Measurements from ENCODE around the gene ZSCAN5C.
"Not testable (repeated sequence)": the region's sequence is repeated elsewhere in the genome, so short reads cannot be mapped to it uniquely, and the experiment has no call there.

The ZSCAN5C gene

DNA sequence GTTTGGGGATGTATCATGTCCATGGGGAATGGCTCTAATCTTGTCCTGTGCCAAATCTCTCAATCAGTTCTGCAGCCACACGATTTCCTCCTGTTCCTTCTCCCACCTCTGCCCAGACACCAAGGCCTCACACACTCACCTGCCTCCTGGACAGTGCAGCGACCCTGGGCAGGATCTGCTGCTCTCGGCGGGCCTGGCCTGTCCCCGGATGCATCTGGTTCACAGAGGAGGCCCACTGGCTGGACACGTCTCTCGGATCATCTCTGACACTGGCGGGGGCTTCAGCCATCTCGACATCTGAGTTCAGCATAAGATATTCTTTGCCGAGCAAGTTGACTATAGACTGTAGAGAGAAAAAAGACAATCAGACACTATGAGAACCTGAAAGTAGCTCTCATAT lies 10.4 kb upstream of the ZSCAN5C start:
- no peak for DNase-seq (ENCODE audit: low read depth in 2 of 2)

DNA sequence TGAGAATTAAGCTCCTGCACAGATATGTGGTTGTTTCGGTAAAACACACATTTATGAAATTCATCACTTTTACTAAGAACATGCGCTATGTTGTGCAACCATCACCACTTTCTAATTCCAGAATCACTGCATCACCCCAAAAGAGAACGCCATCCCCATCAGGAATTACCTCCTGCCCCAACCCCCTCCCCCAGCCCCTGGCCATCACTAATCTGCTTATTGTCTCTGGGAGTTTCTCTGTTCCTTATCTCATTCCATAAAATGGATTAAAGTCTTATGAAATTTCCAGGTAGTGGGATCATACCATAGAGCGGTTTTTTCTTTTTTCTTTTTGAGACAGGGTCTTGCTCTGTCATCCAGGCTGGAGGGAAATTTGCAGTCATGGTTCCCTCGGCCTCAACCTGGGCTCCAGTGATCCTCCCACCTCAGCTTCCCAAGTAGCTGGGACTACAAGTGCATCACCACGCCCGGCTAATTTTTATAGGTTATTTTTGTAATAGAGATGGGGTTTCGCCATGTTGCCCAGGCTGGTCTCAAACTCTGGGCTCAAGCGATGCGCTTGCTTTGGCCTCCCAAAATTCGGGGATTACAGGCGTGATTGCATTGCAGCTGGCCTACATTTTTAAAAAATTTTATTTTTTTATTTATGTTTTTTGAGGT lies 8.0 kb upstream of the ZSCAN5C start:
- DNase-seq (ENCODE audit: low read depth in 2 of 2) = no peak

DNA sequence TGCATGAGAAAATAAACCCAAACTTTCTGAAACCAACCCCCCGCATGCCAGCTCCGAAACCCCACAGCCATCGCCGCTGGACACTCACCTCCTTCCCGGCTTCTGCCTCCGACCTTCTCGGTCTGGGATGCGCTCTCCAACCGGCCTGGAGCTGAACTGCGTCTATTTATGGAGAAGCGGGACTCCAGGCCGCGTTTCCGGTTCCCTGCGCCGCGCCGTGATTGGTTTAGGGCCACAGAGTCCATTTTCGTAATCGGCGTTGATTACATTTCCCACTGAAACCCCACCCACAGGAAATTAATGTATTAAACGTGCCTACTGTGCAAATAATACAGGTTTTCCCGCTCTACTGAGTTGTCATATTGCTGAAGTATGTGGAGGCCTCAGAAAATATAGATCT lies 4.4 kb upstream of the ZSCAN5C start, which contains the start of gene ZSCAN5B:
TSS of gene ZSCAN5B (minus strand) at position 138 of the 400 bp plus-strand sequence. CDS start 4,731 bp downstream, outside the sequence.
- DNase-seq (ENCODE audit: low read depth in 2 of 2) = not testable (repeated sequence)

DNA sequence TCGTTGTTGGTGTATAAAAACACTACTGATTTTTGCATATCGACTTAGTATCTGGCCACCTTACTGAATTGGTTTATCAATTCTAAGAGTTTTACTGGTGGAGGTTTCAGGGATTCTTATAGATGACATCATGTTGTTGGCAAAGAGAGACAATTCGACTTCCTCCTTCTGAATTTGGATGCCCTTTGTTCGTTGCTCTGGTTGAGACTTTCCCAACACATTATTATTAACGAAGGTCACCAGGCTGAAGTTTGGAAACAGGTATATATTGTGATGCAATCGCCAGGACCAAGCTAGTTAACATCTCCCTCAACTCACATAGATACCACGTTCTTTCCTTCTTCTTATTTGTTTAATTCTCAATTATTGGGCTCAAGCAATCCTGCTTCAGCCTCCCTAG lies 2.4 kb upstream of the ZSCAN5C start:
- no peak for DNase-seq (ENCODE audit: low read depth in 2 of 2)

DNA sequence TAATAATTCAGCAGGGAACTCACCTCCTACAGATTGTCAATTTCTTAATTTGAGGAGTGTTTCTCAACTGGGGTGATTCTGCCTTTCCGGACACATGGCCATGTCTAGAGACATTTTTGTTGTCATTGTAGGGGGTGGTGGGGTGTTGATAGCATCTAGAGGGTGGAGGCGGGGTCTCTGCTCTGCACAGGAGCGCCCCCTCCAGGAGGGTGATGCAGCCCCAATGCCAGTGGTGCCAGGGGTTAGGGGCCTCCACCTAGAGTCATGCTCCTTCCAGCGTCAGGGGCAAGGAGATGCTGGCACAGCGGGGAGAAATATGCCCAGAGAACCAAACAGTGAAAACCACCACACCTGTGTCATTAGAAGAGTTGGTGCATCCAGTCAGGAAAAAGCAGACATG lies 5.5 kb downstream of the ZSCAN5C start:
- DNase-seq (ENCODE audit: low read depth in 2 of 2) = not testable (repeated sequence)

DNA sequence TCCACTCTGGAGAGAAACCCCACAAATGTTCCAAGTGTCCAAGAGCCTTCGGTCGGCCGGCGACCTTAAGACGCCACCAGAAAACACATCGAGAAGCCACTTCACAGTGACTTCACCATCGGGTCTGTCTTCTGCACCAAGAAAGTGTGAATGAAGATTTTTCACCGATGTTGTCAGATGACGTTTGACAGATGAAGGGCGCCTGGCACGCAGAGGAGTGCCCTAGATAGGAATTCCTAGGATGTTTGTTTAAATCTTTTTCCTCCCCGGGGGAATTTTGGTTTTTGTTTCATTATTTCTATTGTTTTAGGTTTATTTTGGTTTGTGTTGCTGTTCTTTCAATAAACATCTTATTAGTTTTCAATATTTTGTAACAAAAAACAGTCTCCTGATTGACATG lies 7.0 kb downstream of the ZSCAN5C start:
- DNase-seq (ENCODE audit: low read depth in 2 of 2) = no peak

DNA sequence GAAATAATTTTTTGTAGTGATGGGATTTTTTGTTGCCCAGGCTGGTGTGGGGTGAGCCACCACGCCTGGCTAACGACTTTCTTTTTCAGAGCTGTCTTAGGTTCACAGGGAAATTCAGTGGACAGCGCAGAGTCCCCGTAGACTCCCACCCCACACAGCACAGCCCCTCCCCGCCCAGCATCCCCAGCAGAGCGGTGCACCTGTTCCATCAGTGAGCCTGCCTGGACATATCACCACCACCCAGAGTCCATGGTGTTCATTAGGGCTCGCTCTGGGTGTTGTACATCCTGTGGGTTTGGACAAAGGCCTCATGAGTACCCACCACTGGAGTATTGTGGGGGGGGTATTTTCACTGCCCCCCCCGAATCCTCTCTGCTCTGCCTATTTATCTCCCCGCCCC lies 8.0 kb downstream of the ZSCAN5C start:
- not testable (repeated sequence) for DNase-seq (ENCODE audit: low read depth in 2 of 2)

DNA sequence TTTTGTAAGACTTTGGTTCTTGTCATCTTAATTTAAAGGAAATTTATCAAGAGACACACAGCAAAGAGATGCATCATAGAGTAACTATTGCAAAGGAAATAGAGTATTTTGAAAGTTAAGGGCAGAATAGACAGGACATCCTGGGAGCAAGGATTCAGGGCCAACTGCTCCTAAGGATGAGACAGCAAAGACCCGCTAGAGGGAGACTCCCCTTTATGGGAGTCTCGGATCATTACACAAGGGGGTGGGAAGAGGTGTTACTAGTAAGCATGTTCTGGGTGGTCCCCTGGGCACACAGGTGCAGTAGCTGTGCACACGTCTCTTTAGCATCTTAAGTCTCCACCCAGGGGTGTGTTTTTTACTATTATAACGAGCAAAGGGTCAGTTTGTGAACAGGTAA lies 9.6 kb downstream of the ZSCAN5C start:
- DNase-seq (ENCODE audit: low read depth in 2 of 2) = no peak

DNA sequence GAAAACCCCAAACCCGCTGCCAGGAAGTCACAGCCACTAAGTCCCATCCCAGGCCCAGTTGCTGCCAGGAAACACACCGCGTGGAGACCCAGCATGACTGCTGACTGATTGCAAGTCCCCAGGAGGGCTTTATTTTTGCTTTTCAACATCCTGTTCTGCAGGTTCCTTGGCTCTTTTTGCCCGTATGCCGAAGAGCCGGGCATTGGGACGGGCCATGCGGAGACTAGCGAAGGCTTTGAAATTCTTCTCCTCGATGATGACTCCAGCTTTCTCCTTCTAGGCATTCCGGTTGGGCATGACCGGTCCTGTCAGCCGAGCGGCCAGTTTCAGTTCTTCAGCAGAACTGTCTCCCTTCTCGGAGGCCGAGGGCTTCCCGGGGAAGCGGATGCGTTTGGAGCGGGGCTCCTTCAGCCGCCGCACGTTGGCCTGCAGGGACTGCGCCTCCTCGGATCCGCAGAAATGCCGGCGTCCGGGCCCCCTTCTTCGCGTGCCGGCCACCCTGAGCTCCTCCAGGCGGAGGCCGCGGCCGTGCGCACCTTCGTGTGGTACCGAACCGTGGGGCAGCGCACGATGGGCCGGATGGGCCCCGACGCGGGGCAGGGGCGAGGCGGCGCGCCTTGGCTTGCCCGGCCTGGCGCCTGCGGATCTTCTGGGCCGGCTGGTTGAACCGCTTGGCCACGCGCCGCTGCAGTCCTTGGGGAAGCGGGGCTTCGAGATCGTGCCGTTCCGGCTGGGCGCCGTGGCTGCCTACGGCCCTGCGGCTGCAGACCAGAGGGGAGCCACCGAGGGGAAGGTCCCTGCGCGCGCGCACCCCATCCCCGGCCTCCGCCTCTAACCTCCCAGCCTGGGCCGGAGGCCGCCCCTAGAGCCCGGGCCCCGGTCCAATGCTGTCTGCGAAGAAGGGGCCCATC lies 15.2 kb downstream of the ZSCAN5C start:
- DNase-seq (ENCODE audit: low read depth in 2 of 2) = no peak

DNA sequence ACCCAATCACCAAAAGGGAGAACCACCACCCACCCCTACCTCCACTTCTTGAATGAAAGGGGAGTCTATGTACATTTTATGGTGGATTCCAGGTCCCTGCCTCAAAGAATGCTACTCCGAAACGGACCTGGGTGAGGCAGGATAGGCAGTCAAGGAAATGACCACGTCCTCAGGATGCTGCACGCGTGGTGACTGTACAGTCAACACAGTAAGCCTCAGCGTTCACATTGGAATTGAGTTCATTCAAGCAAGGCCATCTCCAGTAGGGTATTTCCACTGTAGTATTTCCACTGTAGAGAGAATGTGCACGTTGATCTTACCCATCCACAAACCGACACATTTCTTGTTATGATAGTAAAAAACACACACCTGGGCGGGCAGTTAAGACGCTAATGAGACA lies 16.9 kb downstream of the ZSCAN5C start:
- DNase-seq (ENCODE audit: low read depth in 2 of 2) = no peak

DNA sequence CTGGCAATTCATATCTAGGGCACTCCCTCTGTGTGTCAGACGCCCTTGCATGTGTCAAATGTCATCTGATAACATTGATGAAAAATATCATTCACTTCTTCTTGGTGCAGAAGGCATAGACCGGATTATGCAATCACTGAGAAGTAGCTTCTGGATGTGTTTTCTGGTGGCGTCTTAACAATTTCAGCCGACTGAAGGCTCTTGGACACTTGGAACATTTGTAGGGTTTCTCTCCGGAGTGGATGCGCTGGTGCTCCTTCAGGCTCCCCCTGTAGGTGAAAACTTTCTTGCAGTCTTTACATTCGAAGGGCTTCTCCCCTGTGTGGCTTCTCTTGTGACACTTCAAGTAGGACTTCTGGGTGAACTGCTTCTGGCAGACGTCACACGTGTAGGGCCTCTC lies 19.4 kb downstream of the ZSCAN5C start:
- DNase-seq (ENCODE audit: low read depth in 2 of 2) = not testable (repeated sequence)

DNA sequence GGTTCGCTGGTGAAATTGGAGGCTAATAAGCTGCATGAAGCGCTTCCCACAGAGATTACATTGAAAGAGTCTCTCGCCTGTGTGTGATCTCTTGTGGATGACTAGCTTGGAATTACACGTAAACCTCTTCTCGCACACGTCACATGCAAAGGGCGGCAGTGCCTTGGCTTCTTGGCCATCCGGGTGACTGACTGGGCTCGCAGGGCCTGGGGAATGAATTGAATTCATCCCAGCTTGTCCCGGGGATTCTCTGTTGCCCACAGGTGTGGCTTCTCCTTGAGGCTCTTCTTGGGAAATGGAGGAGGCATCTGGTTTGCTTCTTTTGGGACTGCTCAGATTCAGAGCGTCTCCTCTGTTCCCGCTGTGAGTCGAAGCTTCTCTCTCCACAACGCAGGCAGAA lies 19.8 kb downstream of the ZSCAN5C start:
- DNase-seq (ENCODE audit: low read depth in 2 of 2) = no peak

DNA sequence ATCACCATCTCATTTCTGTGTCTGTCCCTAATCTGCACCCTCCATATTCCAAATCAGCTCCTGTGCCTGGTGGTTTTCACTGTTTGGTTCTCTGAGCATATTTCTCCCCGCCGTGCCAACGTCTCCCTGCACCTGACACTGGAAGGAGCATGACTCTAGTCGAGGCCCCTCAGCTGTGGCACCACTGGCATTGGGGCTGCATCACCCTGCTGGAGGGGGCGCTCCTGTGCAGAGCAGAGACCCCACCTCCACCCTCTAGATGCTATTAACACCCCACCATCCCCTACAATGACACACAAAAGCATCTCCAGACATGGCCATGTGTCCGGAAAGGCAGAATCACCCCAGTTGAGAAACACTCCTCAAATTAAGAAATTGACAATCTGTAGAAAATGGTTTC lies 20.8 kb downstream of the ZSCAN5C start:
- DNase-seq (ENCODE audit: low read depth in 2 of 2) = no peak

DNA sequence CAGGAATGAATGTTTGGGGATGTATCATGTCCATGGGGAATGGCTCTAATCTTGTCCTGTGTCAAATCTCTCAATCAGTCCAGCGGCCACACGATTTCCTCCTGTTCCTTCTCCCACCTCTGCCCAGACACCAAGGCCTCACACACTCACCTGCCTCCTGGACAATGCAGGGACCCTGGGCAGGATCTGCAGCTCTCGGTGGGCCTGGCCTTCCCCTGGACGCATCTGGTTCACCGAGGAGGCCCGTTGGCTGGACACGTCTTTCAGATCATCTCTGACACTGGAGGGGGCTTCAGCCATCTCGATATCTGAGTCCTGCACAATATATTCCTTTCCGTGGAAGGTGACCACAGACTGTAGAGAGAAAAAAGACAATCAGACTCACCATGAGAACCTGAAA lies 21.4 kb downstream of the ZSCAN5C start:
- no peak for DNase-seq (ENCODE audit: low read depth in 2 of 2)

DNA sequence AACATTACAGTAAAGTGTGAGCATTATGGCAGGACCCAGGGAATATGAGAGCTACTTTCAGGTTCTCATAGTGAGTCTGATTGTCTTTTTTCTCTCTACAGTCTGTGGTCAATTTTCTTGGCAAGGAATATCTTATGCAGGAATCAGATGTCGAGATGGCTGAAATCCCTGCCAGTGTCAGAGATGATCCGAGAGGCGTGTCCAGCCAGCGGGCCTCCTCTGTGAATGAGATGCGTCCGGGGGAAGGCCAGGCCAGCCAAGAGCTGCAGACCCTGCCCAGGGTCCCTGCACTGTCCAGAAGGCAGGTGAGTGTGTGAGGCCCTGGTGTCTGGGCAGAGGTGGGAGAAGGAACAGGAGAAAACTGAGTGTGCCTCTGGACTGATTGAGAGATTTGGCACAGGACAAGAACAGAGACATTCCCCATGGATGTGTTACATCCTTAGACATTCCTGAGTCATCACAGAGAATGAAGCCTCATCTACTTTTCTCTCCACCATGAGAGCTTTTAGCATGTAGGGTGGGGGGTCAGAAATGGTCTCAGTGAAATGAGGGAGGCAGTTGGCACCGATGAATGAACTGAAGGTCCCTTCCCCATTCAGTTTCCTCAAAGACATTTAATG lies 43.2 kb downstream of the ZSCAN5C start:
- no peak for DNase-seq (ENCODE audit: low read depth in 2 of 2)

DNA sequence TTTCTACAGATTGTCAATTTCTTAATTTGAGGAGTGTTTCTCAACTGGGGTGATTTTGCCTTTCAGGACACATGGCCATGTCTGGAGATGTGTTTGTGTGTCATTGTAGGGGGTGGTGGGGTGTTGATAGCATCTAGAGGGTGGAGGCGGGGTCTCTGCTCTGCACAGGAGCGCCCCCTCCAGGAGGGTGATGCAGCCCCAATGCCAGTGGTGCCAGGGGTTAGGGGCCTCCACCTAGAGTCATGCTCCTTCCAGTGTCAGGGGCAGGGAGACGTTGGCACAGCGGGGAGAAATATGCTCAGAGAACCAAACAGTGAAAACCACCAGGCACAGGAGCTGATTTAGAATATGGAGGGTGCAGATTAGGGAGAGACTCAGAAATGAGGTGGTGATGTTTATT lies 43.7 kb downstream of the ZSCAN5C start:
- DNase-seq (ENCODE audit: low read depth in 2 of 2) = not testable (repeated sequence)

DNA sequence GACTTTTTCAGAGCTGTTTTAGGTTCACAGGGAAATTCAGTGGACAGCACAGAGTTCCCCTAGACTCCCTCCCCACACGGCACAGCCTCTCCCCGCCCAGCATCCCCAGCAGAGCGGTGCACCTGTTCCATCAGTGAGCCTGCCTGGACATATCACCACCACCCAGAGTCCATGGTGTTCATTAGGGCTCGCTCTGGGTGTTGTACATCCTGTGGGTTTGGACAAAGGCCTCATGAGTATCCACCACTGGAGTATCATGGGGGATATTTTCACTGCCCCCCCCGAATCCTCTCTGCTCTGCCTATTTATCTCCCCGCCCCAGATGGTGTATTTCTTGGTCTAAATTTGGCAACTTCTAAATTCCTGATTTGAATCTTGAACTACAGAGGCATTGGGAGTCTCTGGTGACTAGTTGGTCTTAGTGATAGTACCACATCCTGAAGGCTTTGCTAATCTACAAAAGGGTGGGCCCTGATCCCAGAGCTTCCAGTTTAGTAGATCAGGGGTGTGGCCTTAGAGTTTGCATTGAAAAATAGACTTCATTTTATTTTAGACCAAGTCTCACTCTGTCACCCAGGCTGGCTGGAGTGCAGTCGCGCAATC lies 46.8 kb downstream of the ZSCAN5C start:
- not testable (repeated sequence) for DNase-seq (ENCODE audit: low read depth in 2 of 2)

DNA sequence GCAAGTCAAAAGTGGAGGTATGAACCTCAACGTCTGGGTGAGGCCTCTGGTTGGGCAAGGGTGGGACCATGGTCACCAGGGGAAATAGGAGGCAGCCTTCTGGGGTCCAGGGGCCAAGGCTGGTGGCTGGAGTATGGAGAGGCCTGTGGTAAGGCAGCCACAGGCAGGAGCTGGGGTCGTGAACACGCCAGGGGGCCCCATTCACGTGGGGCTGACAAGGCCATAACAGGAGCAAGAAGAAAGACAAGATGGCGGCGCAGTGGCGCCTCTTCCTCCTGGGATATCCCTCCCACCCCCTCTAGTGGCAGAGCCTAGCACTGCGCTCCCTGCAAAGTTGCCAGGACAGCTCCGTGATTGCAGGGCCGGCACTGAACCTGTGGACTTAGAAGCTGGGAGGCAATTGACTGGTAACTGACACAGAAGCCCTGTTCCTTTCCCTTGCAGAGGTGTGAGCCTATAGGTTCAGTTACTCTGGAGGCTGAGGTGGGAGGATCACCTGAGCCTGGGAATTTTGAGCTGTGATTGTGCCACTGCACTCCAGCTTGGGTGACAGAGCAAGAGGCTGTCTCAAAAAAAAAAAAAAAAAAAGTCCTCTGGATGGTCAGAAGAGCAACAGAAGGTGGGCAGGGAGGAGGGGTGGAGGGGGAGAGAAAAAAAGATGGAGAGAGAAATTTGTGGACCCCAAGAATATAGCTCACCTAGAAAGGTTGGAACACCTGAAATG lies 50.8 kb downstream of the ZSCAN5C start:
- DNase-seq (ENCODE audit: low read depth in 2 of 2) = peak; percentile 45 to 80

DNA sequence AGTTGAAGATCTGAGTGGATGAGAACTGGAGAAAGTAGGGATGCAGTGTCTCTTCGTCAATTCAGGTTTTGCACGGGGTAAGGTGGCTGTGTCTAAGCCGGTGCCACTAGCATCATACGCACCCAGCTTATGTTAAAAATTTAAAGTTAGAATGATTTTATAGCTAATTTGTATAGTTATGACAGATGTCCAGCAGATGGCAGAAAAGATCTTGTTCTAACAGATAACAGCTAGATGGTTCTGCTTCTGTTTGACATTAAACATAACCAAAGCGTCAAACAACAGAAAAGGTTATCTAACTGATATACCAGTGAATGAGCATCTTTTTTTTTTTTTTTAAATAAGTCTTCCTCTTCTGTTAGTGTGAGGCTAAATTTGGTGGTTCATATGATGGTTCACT lies 51.7 kb downstream of the ZSCAN5C start:
- DNase-seq (ENCODE audit: low read depth in 2 of 2) = no peak

DNA sequence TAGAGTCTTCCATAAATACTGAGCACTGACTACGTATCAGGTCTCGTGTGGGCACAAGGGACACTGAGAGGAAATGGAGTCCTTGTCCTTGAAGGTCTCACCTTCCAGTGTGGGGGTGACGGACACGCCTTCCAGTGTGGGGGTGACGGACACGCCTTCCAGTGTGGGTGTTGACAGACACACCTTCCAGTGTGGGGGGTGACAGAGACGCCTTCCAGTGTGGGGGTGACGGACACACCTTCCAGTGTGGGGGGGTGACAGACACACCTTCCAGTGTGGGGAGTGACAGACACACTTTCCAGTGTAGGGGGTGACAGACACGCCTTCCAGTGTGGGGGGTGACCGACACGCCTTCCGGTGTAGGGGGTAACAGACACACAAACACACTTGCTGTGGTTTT lies 56.2 kb downstream of the ZSCAN5C start:
- DNase-seq (ENCODE audit: low read depth in 2 of 2) = no peak
